Ovary (tissue), 3 donors: ENCODE measurements around the gene NWD2.

Source experiments
- CTCF ChIP-seq, 3 donors: fragments of 450-650 bp in 2 of 3; fragments of 200-600 bp in 1 of 3; IDR thresholded peaks; one replicate each; pipeline versions ENCODE4 v1.5.1 to v1.8.0; 2016 to 2022; ENCODE audit warnings: antibody characterized with exemption in 3 of 3, mild to moderate bottlenecking in 1 of 3
- EP300 ChIP-seq: sonication (generic); formaldehyde crosslinking; IDR thresholded peaks from one replicate; pipeline ENCODE4 v1.6.1; 2017; ENCODE audit warnings: antibody characterized with exemption
- POLR2A ChIP-seq: fragments of 450-650 bp; IDR thresholded peaks from one replicate; pipeline ENCODE4 v1.6.1; 2017; ENCODE audit warnings: antibody characterized with exemption, mild to moderate bottlenecking, moderate library complexity
- donor health status: DM: no; HTN: no; CAD: no.

- TF ChIP-seq CTCF (IDR thresholded peaks at IDR 0.05): no peak
- TF ChIP-seq POLR2A: no peak
- no peak for TF ChIP-seq EP300
These were observed 221.3 kb downstream of the NWD2 start for GRCh38 chr4:37465845-37466244.
